ENCODE measurements around the gene AIFM2. TPM values are rescaled to one million over a fixed set of nuclear protein-coding genes. Genes with fewer than 3 reads are reported as not detected.

AIFM2 gene
- total and polyA plus RNA-seq, 9 of the 15 experiments (the other 6 are each of a cell fraction or from before 2014, with no cell fraction given): 2.7 to 14.1 (median 9.2) TPM

DNA sequence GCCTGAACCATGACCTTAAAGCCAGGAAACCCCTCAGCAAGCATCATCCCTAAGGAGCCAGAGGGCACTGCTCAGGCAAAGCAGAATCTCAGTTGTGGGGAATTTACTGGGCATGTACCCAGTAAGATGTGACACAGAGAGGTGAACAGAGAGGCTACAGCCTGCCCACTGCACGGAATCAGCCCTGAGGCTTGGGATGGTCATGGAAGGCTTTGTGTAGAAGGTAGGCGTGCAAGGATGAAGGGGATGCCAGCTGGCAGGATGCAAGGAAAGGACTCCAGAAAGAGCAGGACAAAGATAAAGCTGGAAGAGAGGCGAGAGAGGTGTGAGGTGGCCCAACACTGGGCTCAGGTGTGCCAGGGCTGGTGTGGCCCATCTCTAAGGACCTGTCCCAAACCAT lies 2.4 kb upstream of the AIFM2 start:
- FAIRE-seq (no peak), ATAC-seq (no peak), DNase-seq (ENCODE audit: extremely low read depth in 1 of 4, low spot score in 3 of 4) (no peak)
- POLR2A ChIA-PET: interaction anchor here (0.6 kb wide), 1 partner anchor 361 kb away, joined by 3 read pairs; no protein-coding TSS in a partner anchor
- Histone ChIP-seq H3K4me2 (ENCODE audit: insufficient read depth, low read length) (no peak overlapping the region), H3K36me3 (ENCODE audit: control insufficient read depth, insufficient read depth, low read length) (peaks cover 19% of the 10 kb centered on the region), H2AFZ (ENCODE audit: low read depth, low read length) (no peak overlapping the region), H3K9me3 (replicated peaks; ENCODE audit: control insufficient read depth, insufficient read depth, low read depth, low read length) (peaks cover 14% of the 10 kb centered on the region; the same call in 1 of the 2 replicates), H3K9me1 (ENCODE audit: control insufficient read depth, insufficient read depth, low read length) (no peaks in the 10 kb centered on the region), H3K9ac (ENCODE audit: insufficient read depth in 1 of 2, low read depth in 2 of 2, low read length in 2 of 2) (no peak overlapping the region), H4K20me1 (replicated peaks; ENCODE audit: control insufficient read depth, insufficient read depth, low read length) (no peaks in the 10 kb centered on the region), H3K27ac (ENCODE audit: extremely low read depth, low read depth, low read length) (no peak overlapping the region), H3K4me3 (no peak overlapping the region), H3K79me2 (ENCODE audit: control insufficient read depth, insufficient read depth, low read length) (peaks cover 23% of the 10 kb centered on the region), H3K27me3 (ENCODE audit: control insufficient read depth in 2 of 2, insufficient read depth in 2 of 2, low read length in 2 of 2) (no peaks in the 10 kb centered on the region), H3K4me1 (replicated peaks in 1 of 2; ENCODE audit: control insufficient read depth in 2 of 2, insufficient read depth in 2 of 2, low read length in 2 of 2) (peaks cover 12 to 37% of the 10 kb centered on the region in 2 experiments; a peak in 4 of 5 replicates)
- TF ChIP-seq DDX20 (tag; IDR thresholded peaks at IDR 0.05; ENCODE audit: low read depth) (no peak), ZNF174 (CRISPR knock-in tag; IDR thresholded peaks at IDR 0.05) (no peak), TEAD1 (CRISPR knock-in tag; IDR thresholded peaks at IDR 0.05) (no peak), DNMT1 (IDR thresholded peaks at IDR 0.05) (no peak), RCOR1 (IDR thresholded peaks at IDR 0.05; ENCODE audit: borderline replicate concordance in 1 of 2, low read depth in 2 of 2, low read length in 2 of 2) (no peak), BCOR (IDR thresholded peaks at IDR 0.05) (no peak), XRCC5 (IDR thresholded peaks at IDR 0.05; ENCODE audit: low read depth, low read length) (no peak), SMAD2 (IDR thresholded peaks at IDR 0.05; ENCODE audit: low read depth, low read length) (no peak), RFX5 (IDR thresholded peaks at IDR 0.05; ENCODE audit: low read depth, low read length) (no peak), ZNF696 (CRISPR knock-in tag; conservative IDR thresholded peaks at IDR 0.05) (no peak), PTBP1 (IDR thresholded peaks at IDR 0.05; ENCODE audit: low read depth, low read length) (no peak)
- TF ChIP-seq, protein P1, sequence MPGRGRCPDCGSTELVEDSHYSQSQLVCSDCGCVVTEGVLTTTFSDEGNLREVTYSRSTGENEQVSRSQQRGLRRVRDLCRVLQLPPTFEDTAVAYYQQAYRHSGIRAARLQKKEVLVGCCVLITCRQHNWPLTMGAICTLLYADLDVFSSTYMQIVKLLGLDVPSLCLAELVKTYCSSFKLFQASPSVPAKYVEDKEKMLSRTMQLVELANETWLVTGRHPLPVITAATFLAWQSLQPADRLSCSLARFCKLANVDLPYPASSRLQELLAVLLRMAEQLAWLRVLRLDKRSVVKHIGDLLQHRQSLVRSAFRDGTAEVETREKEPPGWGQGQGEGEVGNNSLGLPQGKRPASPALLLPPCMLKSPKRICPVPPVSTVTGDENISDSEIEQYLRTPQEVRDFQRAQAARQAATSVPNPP (IDR thresholded peaks at IDR 0.05; ENCODE audit: borderline replicate concordance, insufficient read depth, insufficient read length): no peak
- TF ChIP-seq, protein P2, sequence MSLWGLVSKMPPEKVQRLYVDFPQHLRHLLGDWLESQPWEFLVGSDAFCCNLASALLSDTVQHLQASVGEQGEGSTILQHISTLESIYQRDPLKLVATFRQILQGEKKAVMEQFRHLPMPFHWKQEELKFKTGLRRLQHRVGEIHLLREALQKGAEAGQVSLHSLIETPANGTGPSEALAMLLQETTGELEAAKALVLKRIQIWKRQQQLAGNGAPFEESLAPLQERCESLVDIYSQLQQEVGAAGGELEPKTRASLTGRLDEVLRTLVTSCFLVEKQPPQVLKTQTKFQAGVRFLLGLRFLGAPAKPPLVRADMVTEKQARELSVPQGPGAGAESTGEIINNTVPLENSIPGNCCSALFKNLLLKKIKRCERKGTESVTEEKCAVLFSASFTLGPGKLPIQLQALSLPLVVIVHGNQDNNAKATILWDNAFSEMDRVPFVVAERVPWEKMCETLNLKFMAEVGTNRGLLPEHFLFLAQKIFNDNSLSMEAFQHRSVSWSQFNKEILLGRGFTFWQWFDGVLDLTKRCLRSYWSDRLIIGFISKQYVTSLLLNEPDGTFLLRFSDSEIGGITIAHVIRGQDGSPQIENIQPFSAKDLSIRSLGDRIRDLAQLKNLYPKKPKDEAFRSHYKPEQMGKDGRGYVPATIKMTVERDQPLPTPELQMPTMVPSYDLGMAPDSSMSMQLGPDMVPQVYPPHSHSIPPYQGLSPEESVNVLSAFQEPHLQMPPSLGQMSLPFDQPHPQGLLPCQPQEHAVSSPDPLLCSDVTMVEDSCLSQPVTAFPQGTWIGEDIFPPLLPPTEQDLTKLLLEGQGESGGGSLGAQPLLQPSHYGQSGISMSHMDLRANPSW (CRISPR knock-in tag; IDR thresholded peaks at IDR 0.05): no peak
- TF ChIP-seq, protein P3, sequence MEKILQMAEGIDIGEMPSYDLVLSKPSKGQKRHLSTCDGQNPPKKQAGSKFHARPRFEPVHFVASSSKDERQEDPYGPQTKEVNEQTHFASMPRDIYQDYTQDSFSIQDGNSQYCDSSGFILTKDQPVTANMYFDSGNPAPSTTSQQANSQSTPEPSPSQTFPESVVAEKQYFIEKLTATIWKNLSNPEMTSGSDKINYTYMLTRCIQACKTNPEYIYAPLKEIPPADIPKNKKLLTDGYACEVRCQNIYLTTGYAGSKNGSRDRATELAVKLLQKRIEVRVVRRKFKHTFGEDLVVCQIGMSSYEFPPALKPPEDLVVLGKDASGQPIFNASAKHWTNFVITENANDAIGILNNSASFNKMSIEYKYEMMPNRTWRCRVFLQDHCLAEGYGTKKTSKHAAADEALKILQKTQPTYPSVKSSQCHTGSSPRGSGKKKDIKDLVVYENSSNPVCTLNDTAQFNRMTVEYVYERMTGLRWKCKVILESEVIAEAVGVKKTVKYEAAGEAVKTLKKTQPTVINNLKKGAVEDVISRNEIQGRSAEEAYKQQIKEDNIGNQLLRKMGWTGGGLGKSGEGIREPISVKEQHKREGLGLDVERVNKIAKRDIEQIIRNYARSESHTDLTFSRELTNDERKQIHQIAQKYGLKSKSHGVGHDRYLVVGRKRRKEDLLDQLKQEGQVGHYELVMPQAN (IDR thresholded peaks at IDR 0.05; ENCODE audit: borderline replicate concordance): no peak
- TF ChIP-seq, protein P4, sequence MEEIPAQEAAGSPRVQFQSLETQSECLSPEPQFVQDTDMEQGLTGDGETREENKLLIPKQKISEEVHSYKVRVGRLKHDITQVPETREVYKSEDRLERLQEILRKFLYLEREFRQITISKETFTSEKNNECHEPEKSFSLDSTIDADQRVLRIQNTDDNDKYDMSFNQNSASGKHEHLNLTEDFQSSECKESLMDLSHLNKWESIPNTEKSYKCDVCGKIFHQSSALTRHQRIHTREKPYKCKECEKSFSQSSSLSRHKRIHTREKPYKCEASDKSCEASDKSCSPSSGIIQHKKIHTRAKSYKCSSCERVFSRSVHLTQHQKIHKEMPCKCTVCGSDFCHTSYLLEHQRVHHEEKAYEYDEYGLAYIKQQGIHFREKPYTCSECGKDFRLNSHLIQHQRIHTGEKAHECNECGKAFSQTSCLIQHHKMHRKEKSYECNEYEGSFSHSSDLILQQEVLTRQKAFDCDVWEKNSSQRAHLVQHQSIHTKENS (CRISPR knock-in tag; IDR thresholded peaks at IDR 0.05): no peak
- WGBS (ENCODE audit: insufficient coverage, low coverage, missing lambda C conversion rate): 53% methylated on average over 3 of the region's 3 CpGs
- CTCF ChIA-PET (ENCODE audit: low intra/inter-chr PET ratio): no interaction called here
- intact Hi-C loops (cut with micrococcal nuclease) (no loop called here), in situ Hi-C loops (cut with MboI) (no loop called here)
- BruUV-seq (replicated peaks): no TSS peak
